ENCODE results near the gene HES7. TPM values are rescaled to one million over a fixed set of nuclear protein-coding genes. Genes with fewer than 3 reads are reported as not detected.

HES7 gene
- total and polyA plus RNA-seq, 9 donors = 0.11 to 0.97 (median 0.74) TPM; not detected in 2

DNA sequence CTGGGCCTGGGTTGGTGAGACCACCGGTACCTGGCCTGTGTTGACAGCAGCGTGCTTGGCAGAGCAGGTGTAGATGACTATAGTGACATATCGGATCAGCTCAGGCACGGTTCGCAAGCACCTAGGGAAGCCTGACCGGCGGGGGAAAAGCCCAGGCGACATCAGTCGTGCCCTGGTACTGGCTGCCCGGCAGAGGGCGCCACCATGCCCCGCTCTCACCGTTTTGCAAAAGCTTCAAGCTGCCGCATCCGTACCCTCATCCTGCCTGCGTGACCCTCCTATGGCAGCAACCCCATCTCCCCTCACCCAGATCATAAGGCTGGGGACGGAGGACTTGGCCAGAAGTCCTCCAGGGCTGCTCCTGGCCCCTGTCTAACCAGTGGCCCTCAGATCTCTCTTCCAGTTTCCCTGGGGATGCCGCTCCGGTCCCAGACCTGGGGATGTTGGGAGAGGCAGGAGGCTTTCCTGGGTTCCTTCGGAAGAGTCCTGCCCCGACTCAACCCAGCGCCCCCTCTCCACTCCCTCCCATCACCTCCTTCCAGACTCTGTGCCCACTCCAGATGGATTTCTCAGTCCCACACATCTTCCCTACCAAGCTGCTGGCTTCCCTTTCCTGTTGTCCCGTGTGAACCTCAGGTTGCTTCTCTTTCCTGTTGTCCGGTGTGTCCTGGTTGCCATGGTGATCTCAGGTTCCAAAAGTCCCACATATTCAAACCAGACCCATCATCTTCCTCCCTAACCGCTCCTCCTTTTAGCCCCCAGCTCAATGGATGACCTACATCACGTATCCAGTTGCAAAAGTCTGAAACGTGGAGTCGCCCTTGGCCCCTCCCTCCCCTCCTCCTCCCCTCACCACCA is 50.0 kb downstream of the HES7 start:
- Histone ChIP-seq H3K36me3 (no peaks in the 10 kb centered on the region), H3K27ac (no peak overlapping the region), H3K9me3 (no peaks in the 10 kb centered on the region), H3K4me1 (ENCODE audit: insufficient read depth) (no peaks in the 10 kb centered on the region), H3K4me3 (no peak overlapping the region), H3K27me3 (no peaks in the 10 kb centered on the region)
- WGBS, 3 donors = 2 to 6% (median 3%) methylated on average over 28 of the region's 28 CpGs
- intact Hi-C loops (cut with DNase I) = loop anchor here in 2 of 4 donors (5.0 to 10.0 kb wide), 2 partner anchors 228 to 231 kb away; no protein-coding TSS in a partner anchor
- no peak for TF ChIP-seq EP300 (IDR thresholded peaks at IDR 0.05)
- TF ChIP-seq, protein P1, sequence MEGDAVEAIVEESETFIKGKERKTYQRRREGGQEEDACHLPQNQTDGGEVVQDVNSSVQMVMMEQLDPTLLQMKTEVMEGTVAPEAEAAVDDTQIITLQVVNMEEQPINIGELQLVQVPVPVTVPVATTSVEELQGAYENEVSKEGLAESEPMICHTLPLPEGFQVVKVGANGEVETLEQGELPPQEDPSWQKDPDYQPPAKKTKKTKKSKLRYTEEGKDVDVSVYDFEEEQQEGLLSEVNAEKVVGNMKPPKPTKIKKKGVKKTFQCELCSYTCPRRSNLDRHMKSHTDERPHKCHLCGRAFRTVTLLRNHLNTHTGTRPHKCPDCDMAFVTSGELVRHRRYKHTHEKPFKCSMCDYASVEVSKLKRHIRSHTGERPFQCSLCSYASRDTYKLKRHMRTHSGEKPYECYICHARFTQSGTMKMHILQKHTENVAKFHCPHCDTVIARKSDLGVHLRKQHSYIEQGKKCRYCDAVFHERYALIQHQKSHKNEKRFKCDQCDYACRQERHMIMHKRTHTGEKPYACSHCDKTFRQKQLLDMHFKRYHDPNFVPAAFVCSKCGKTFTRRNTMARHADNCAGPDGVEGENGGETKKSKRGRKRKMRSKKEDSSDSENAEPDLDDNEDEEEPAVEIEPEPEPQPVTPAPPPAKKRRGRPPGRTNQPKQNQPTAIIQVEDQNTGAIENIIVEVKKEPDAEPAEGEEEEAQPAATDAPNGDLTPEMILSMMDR (IDR thresholded peaks at IDR 0.05) = peak in 2 of 3 donors; percentile 35 to 49
- peak; percentile 33 to 70 (median 58) for DNase-seq

DNA sequence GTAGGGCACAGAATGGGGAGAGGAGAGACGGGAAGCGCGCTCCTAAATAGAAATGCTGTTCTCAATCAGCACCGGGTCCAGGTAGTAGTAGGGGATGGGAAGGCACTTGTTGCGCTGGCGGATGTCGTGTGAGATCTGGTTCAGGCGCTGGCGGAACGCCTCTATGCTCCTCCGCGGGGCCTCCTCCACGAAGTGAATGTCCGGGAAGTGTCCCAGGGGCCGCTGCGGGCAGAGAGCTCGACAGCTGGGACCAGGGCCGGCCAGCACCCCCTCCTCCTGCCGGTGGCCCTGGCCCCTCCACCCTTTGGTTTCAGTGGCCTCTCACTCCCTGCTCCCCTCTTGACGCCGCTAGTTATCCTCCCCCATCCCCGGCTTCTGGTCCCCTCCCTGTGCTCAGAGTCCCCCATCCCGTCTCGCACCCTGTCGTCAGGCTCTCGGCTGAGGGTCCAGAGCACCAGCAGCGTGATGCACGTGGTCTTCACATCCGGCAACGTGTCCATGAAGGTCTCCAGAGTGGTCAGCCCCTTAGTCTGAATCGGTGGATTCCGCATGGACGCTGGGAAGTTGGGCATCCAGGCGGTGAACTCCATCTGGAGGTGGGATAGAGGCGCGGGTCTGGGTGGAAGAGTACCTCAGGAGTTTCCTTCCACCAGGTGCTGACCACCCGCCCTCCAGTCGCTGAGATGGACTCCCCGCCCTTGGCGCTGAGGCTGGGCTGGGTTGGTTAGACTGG is 51.0 kb downstream of the HES7 start:
- H3K27ac ChIP-seq = no peak overlapping the region
- H3K36me3 ChIP-seq = no peaks in the 10 kb centered on the region
- H3K4me1 ChIP-seq (ENCODE audit: insufficient read depth) = no peaks in the 10 kb centered on the region
- no peak overlapping the region for H3K4me3 ChIP-seq
- TF ChIP-seq, protein P1 (IDR thresholded peaks at IDR 0.05) = no peak
- TF ChIP-seq POLR2A (IDR thresholded peaks at IDR 0.05) (no peak), EP300 (IDR thresholded peaks at IDR 0.05) (no peak)
- intact Hi-C loops (cut with DNase I) = loop anchor here in 2 of 4 donors (5.0 to 10.0 kb wide), 2 partner anchors 229 to 232 kb away; no protein-coding TSS in a partner anchor
- H3K27me3 ChIP-seq = no peaks in the 10 kb centered on the region
- DNase-seq = no peak
- 2 to 3% (median 3%) methylated on average over 40 of the region's 40 CpGs for WGBS, 3 donors
- no peaks in the 10 kb centered on the region for H3K9me3 ChIP-seq

DNA sequence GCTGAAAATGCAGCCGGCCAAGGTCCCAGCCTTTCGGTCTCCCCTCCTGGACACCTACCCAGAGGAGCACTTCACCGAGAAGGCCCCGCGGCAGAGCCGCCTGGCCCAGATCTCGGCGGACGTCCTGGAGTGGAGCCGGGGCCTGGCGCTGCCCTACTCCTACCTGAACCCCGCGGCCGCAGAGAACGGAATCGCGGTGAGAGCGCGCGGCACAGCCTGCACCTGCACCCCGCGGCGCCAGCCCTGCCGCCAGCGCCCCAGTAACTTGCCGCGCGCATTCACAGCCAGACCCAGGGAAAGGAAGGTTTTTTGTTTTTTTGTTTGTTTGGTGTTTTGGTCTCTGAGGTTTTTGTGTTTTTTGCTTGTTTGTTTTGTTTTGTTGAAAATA is 51.6 kb downstream of the HES7 start:
- DNase-seq = no peak
- Histone ChIP-seq H3K4me3 (no peak overlapping the region), H3K9me3 (no peaks in the 10 kb centered on the region), H3K27me3 (no peaks in the 10 kb centered on the region), H3K27ac (no peak overlapping the region), H3K36me3 (no peaks in the 10 kb centered on the region), H3K4me1 (ENCODE audit: insufficient read depth) (no peaks in the 10 kb centered on the region)
- TF ChIP-seq, protein P1 (IDR thresholded peaks at IDR 0.05) = no peak
- intact Hi-C loops (cut with DNase I) = loop anchor here in 2 of 4 donors (5.0 to 10.0 kb wide), 2 partner anchors 230 to 232 kb away; no protein-coding TSS in a partner anchor
- 4 to 7% (median 6%) methylated on average over 28 of the region's 28 CpGs for WGBS, 3 donors

DNA sequence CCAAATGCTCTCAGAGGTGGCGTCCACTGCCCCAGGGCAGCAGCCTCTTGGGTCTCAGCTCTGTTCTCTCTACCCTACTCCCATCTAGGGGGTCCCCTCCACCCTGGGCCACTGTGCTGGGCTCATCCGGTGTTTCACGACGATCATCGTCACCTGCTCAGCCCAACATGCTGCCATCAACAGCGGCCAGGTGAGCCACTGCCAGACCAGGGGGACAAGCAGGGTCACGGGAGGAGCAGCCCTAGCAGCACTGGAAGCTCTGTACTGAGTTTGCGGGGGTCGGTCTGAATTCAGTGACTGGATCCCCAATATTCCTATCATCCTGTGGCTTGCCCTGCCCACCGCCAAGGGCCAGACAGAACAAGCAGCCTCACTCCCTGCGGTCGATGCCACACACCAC is 52.4 kb downstream of the HES7 start:
- intact Hi-C loops (cut with DNase I) = loop anchor here in 2 of 4 donors (5.0 to 10.0 kb wide), 2 partner anchors 231 to 233 kb away; no protein-coding TSS in a partner anchor
- H3K4me1 ChIP-seq (ENCODE audit: insufficient read depth) = no peaks in the 10 kb centered on the region
- no peak overlapping the region for H3K4me3 ChIP-seq
- 81 to 94% (median 90%) methylated on average over 12 of the region's 12 CpGs for WGBS, 3 donors
- no peak overlapping the region for H3K27ac ChIP-seq
- no peaks in the 10 kb centered on the region for H3K36me3 ChIP-seq
- no peak for DNase-seq
- no peaks in the 10 kb centered on the region for H3K9me3 ChIP-seq
- TF ChIP-seq POLR2A (IDR thresholded peaks at IDR 0.05) (no peak), EP300 (IDR thresholded peaks at IDR 0.05) (no peak)
- TF ChIP-seq, protein P1 (IDR thresholded peaks at IDR 0.05) = no peak
- no peaks in the 10 kb centered on the region for H3K27me3 ChIP-seq

Small RNA genes lying within 50 kb of the gene (microRNA-seq; reads per million reads assigned to microRNA genes)
- gene MIR4314 (0 reads per million in 3 donors), gene MIR6883 (0.36 to 0.75 (median 0.47) reads per million in 3 donors)

Small RNA genes lying within 50 kb of the gene (small RNA-seq; reads per million reads assigned to genes)
- gene MIR4314 = not detected

Other genes starting within 250 kb of the HES7 start
- 100 to 1,000 TPM in 4 of 7 donors, 10 to 100 TPM in 3; 65.7 to 145 (median 114) TPM for gene CHD3, start 235.3 kb downstream of the HES7 start, total RNA-seq
- gene CHD3, start 235.3 kb downstream of the HES7 start, polyA plus RNA-seq = 100 to 1,000 TPM in 1 of 2 donors, 10 to 100 TPM in 1; 87.2 to 100 TPM
- 10 to 100 TPM in 1 of 7 donors, 1 to 10 TPM in 6; 2.7 to 16.5 (median 5.2) TPM for gene RNF227, start 207.8 kb downstream of the HES7 start, total RNA-seq
- 1 to 10 TPM; 4.3 to 8.6 TPM for gene RNF227, start 207.8 kb downstream of the HES7 start, polyA plus RNA-seq
- gene KCNAB3, start 194.2 kb downstream of the HES7 start, total RNA-seq = 1 to 10 TPM in 5 of 7 donors, under 1 TPM in 2; 0.48 to 5.9 (median 2.2) TPM
- gene KCNAB3, start 194.2 kb downstream of the HES7 start, polyA plus RNA-seq = 1 to 10 TPM; 1.9 to 3.9 TPM
- 10 to 100 TPM; 27.5 to 94.3 (median 74.0) TPM for gene TRAPPC1, start 192.2 kb downstream of the HES7 start, total RNA-seq
- 100 to 1,000 TPM in 1 of 2 donors, 10 to 100 TPM in 1; 77.5 to 238 TPM for gene TRAPPC1, start 192.2 kb downstream of the HES7 start, polyA plus RNA-seq
- gene CNTROB, start 191.9 kb downstream of the HES7 start, total RNA-seq = 10 to 100 TPM; 15.0 to 27.3 (median 25.9) TPM
- 10 to 100 TPM; 24.3 to 25.3 TPM for gene CNTROB, start 191.9 kb downstream of the HES7 start, polyA plus RNA-seq
- under 1 TPM in 2 of 7 donors, not detected in 5; 0.05 to 0.42 TPM for gene GUCY2D, start 121.5 kb downstream of the HES7 start, total RNA-seq
- under 1 TPM in 1 of 2 donors, not detected in 1; 0.10 TPM for gene GUCY2D, start 121.5 kb downstream of the HES7 start, polyA plus RNA-seq
- gene ALOX15B, start 85.0 kb downstream of the HES7 start, total RNA-seq = 10 to 100 TPM in 1 of 7 donors, 1 to 10 TPM in 1, under 1 TPM in 4, not detected in 1; 0.23 to 14.9 (median 0.78) TPM
- under 1 TPM; 0.25 to 0.88 TPM for gene ALOX15B, start 85.0 kb downstream of the HES7 start, polyA plus RNA-seq
- under 1 TPM in 1 of 7 donors, not detected in 6; 0.70 TPM for gene ALOX12B, start 36.4 kb downstream of the HES7 start, total RNA-seq
- not detected for gene ALOX12B, start 36.4 kb downstream of the HES7 start, polyA plus RNA-seq
- not detected for gene ALOXE3, start 5.6 kb downstream of the HES7 start, total RNA-seq
- gene ALOXE3, start 5.6 kb downstream of the HES7 start, polyA plus RNA-seq = under 1 TPM in 1 of 2 donors, not detected in 1; 0.07 TPM
- 100 to 1,000 TPM in 6 of 7 donors, 10 to 100 TPM in 1; 74.9 to 394 (median 165) TPM for gene PER1, start 28.3 kb upstream of the HES7 start, total RNA-seq
- 100 to 1,000 TPM in 1 of 2 donors, 10 to 100 TPM in 1; 12.8 to 164 TPM for gene PER1, start 28.3 kb upstream of the HES7 start, polyA plus RNA-seq
- gene VAMP2, start 38.8 kb upstream of the HES7 start, total RNA-seq = 100 to 1,000 TPM in 4 of 7 donors, 10 to 100 TPM in 3; 35.5 to 147 (median 118) TPM
- 100 to 1,000 TPM in 1 of 2 donors, 10 to 100 TPM in 1; 99.2 to 233 TPM for gene VAMP2, start 38.8 kb upstream of the HES7 start, polyA plus RNA-seq
- gene TMEM107, start 52.3 kb upstream of the HES7 start, total RNA-seq = 10 to 100 TPM in 5 of 7 donors, 1 to 10 TPM in 2; 7.5 to 57.6 (median 16.1) TPM
- 10 to 100 TPM in 1 of 2 donors, 1 to 10 TPM in 1; 8.2 to 10.3 TPM for gene TMEM107, start 52.3 kb upstream of the HES7 start, polyA plus RNA-seq
- 1 to 10 TPM; 5.5 to 7.2 (median 6.7) TPM for gene BORCS6, start 66.1 kb upstream of the HES7 start, total RNA-seq
- gene BORCS6, start 66.1 kb upstream of the HES7 start, polyA plus RNA-seq = 1 to 10 TPM; 1.3 to 7.2 TPM
- 1 to 10 TPM in 2 of 7 donors, under 1 TPM in 2, not detected in 3; 0.80 to 1.7 (median 1.1) TPM for gene AURKB, start 86.5 kb upstream of the HES7 start, total RNA-seq
- gene AURKB, start 86.5 kb upstream of the HES7 start, polyA plus RNA-seq = 1 to 10 TPM in 1 of 2 donors, under 1 TPM in 1; 0.68 to 1.5 TPM
- gene CTC1, start 124.0 kb upstream of the HES7 start, total RNA-seq = 10 to 100 TPM; 28.3 to 60.0 (median 48.7) TPM
- 10 to 100 TPM; 18.4 to 33.4 TPM for gene CTC1, start 124.0 kb upstream of the HES7 start, polyA plus RNA-seq
- gene PFAS, start 125.2 kb upstream of the HES7 start, total RNA-seq = 10 to 100 TPM in 6 of 7 donors, 1 to 10 TPM in 1; 6.6 to 69.9 (median 35.3) TPM
- 10 to 100 TPM in 1 of 2 donors, 1 to 10 TPM in 1; 8.4 to 11.0 TPM for gene PFAS, start 125.2 kb upstream of the HES7 start, polyA plus RNA-seq
- 10 to 100 TPM; 14.5 to 37.8 (median 28.0) TPM for gene RANGRF, start 164.6 kb upstream of the HES7 start, total RNA-seq
- 10 to 100 TPM; 30.1 to 48.3 TPM for gene RANGRF, start 164.6 kb upstream of the HES7 start, polyA plus RNA-seq
- gene SLC25A35, start 171.3 kb upstream of the HES7 start, total RNA-seq = 1 to 10 TPM in 6 of 7 donors, under 1 TPM in 1; 0.72 to 6.4 (median 1.8) TPM
- 1 to 10 TPM; 2.5 to 3.6 TPM for gene SLC25A35, start 171.3 kb upstream of the HES7 start, polyA plus RNA-seq
- 10 to 100 TPM in 1 of 7 donors, 1 to 10 TPM in 6; 1.7 to 11.3 (median 3.6) TPM for gene ARHGEF15, start 186.1 kb upstream of the HES7 start, total RNA-seq
- 1 to 10 TPM; 4.9 to 9.8 TPM for gene ARHGEF15, start 186.1 kb upstream of the HES7 start, polyA plus RNA-seq
- gene ODF4, start 215.7 kb upstream of the HES7 start, total RNA-seq = not detected
- not detected for gene ODF4, start 215.7 kb upstream of the HES7 start, polyA plus RNA-seq

Data from ovary (tissue), 9 donors.